DMS53 (cell line): ENCODE measurements around the gene PDGFB.
A peak's percentile ranks its signal among the peaks of the same experiment; 100 is the strongest.

ENCODE experiments used
- DNase-seq: peaks from one replicate; lab custom pipeline; 2025; lab: John Stamatoyannopoulos, UW

Gene PDGFB

DNA sequence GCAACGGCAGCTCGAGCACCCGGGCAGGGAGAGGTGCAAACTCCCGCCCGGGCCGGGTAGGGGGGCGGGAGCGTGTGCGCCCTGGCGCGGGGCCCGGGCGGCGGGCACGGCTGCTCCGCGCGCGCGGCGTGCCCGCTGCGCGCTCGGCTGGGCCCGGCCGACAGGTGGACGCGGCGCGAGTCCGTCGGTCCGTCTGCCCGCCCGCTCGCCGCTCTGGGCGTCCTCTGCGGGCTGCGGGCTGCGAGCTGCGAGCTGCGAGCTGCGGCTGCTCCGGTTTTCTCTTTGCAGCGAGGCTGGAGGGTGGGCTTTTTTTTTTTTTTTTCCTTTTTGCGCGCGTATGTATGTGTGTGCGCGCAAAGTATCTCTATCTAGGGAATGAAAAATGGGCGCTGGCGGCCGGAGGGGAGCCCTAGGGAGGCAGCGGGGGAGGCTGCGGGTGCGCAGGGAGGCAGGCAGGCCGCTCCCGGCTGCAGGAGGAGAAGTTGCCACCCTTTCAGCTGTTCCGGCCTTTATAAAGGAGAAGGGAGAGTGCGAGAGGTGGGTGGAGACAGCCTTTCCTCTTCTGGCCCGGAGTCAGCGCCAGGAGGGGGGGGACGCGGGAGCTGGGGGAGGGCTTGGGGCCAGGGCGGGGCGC is at the start of gene PDGFB:
Gene PDGFB (minus strand): TSS at position 487 of the 634 bp plus-strand sequence. CDS start 1,019 bp downstream, outside the sequence.
- peak; percentile 77 for DNase-seq

DNA sequence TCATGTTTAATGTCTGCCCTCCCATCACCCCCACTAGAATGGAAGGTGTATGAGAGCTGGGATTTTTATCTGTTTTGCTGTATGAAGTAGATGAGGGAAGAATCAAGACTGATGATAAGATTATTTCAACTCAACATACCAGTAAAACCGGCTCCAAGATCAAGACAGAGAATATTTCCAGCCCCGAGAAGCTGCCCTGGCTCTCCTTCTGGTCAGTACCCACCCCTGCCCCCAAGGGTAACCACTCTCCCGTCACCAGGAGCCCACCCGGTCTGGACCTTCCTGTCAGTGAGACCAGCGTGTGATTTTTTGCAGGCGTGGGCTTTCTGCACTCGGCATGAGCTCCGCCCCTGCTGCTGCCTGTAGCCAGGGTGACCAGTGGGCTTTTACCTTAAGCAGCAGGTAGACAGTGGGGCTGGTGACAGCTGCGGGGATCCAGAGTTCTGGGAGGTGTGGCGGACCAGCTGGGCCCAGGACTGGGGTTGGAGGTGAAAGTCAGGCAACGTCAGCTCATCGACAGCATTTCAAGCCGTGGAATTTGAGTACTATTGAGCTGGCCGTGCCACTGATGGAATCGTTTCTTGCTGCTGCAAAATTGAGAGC is 49.1 kb upstream of the PDGFB start:
- no peak for DNase-seq

DNA sequence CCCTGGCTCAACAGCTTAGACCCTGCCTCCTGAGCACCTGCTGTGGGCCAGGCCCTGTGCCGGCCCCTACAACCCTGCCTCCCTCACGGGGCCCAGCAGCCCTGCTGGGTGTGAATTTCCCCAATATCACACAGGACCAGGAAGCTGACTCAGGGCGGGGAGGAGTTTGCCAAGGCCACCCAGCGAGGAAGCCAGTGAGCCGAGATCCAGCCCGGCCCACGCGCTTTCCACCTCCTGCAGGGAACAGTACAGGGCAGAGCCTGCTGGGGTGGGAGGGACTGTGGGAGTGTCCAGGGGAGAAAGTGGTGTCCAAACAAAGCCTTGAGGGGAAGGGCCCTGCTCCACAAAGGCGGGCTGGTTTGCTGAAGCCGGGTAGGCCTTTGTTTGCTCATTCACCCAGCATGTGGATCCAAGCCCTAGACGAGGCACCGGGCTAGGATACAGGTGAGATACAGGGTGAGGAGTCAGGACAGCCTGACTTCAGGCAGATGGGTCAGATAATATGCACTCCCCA is 47.8 kb upstream of the PDGFB start:
- DNase-seq = peak; percentile 94

DNA sequence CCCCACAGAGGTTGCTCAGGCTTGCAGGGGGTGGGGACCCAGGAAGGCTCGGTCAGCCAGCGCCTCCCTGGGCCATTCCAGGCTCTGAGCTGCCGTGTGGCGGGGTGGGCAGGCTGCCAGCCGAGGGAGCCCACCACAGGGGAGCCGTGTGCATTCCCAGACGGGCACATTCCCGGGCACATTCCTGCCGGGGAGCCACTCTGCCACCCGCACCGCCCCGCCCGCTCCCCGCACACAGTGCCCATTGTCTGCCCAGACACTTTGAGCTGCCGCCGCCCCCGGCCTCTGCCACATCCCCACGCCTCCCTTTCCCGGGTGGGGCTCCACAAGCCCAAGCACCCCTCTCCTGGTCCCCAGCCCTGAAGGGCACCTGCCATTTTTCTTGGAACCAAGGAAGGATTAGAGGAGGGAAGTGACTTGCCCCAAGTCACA is 47.3 kb upstream of the PDGFB start:
- no peak for DNase-seq

DNA sequence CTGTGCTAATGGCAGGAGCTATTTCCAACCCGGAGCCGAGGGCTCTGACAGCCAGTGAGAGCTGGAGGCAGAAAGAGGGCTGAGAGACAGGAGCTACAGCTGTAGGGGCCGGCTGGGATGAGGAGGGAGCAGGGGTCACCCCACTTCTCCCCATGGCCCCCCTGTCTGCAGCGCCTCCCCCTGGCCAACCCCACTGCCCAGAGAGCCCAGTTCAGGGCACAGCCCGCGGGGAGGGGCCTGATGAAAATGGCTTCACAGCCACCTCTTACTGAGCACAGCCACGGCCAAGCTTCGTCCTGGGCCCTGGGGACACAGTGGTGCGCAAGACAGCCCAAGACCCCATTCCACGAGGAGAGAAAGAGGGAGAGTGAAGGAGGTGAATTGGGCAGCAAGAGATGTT is 46.7 kb upstream of the PDGFB start:
- DNase-seq = no peak

DNA sequence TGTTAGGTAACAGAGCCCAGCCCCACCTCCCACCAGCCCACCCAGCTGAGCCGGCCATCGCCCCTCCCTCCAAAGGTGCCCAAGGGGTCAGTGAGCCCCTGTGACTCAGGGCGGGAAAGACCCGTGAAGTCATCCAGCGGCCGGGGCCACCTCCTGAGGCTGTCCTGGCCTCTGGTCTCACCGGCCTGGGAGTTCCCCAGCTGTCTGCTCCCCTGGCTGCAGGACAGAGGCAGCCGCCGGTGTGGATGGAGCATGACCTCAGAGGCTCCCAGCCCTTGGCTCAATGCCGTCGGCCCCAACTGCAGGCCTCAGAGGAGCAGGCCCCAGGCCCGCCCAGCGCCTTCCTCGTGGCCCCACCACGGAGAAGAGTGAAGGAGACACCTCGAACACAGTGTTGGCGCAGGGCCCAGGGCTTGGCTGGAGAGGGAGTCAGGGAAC is 46.0 kb upstream of the PDGFB start:
- peak; percentile 70 for DNase-seq

DNA sequence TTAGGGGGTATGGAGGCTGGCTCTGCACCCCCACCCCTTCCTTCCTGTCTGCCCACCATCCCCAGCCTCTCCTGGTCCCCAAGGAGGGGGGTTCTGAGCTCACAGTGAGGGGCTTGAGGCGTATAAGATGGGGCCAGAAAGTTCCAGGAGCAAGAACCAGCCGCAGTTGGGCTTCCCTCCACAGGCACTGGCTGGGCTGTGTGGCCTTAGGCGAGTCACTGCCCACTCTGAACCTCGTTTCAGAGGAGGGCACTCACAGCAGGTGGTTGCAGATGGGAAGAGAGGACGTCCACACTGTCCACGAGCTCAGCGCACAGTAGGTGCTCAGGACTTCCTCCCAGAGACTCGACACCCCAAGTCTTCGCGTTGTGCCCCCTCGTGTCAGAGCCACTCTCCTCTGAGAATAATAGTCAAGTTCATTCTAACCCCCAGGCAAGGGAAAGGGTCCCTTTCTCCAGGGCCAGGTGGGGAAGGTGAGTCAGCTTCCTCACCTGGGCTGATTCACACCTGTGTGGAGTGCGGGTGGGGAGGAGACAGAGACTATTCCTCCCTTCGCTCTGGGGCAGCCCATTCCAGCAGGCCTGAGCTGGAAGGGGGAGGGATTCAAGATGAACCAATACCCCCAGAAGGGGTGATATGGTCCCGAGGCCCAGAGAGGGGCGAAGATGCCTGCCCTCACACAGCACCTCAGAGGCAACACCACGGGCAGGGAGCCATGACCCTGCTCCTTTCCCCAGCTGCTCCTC is 45.4 kb upstream of the PDGFB start:
- peak; percentile 76 for DNase-seq

DNA sequence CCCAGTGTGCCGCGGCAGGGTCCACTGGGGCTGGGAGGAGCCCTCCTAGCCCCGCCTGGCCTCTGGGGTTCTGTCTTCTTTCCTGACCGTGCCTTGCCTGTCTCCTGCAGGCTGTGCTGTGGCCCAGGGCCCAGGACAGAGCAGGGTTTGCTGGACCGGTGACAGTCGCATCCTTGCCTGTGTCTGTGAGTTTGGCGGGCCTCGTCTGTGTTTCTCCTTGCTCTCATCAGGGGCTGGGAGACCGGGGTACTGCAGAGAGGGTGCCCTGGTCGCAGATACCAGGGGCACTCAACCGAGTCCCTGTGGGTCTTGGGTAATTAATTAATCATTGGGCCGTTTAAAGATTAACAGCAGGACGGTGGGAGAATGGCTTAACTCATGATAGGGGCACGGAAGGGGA is 44.8 kb upstream of the PDGFB start:
- DNase-seq = no peak

DNA sequence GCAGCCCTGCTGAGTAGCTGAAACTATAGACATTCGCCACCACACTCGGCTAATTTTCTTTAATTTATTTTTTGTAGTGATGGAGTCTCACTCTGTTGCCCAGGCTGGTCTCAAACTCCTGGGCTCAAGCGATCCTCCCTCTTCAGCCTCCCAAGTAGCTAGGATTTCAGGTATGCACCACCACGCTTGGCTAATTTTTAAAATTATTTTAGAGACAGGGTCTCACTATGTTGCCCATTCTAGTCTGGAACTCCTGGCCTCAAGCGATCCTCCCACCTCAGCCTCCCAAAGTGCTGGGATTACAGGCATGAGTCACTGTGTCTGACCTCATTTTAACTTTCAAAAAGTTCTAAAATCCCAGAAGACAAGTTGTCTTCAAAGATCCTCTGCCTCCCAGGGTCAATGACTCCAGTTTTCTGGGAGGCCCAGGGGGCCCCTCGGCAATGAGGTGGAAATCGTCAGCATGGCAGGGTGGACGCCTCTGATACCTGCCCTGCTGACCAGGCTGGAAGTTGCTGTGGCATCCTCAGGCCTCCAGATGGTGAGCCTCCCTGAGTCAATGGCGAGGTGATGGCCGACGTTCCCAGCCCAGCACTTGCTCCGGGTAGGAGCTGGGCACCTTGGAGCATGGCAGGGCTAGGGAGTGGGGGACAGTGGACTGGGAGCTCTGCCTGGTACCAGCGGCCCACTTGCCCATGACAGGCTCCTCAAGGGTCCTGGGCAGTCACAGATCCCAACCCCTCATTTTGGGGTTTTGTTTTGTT is 43.5 kb upstream of the PDGFB start:
- no peak for DNase-seq

DNA sequence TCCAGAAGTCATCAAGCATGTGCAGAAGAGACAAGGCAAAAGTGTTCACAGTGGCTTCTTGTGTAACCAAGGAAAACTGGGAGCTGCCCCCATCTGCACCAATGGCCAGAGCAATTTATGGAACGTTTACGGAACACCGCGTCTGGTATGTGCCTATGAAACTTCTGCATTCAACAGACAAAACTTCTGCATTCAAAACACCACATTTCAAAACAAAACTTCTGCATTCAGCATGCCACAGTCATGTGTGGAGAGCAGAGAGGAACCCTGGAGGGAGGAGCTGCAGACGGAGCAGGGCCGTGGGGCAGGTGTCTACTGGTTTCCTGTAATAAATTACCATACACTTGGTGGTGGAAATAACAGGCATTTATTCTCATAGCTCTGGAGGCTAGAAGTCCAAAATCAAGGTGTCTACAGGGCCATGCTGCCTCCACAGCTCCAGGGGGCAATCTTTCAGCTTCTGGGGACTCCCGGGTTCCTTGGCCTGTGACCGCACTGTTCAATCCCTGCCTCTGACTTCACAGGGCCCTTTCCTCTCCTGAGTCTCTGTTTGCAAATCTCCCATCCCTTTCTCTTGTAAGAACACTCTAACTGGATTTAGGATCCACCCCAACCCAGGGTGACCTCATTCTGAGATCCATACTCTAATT is 42.4 kb upstream of the PDGFB start:
- DNase-seq = no peak

DNA sequence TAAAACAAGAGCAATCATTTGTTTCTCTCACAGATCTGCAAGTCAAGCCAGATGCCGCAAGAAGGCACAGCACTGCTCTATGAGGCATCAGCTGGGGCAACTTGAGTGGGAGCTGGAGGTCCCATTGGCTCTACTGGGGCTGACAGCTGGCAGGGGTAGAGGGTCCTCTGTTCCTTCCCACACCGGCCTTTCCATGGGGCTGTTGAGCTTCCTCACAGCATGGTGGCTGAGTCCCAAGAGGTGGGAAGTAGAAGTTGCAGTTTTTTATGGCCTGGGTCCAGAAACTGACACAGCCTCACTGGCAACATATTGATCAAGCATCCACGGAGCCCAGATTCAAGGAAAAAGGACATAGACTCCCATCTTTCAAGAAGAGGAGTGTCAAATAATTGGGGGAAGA is 40.2 kb upstream of the PDGFB start:
- DNase-seq = no peak

DNA sequence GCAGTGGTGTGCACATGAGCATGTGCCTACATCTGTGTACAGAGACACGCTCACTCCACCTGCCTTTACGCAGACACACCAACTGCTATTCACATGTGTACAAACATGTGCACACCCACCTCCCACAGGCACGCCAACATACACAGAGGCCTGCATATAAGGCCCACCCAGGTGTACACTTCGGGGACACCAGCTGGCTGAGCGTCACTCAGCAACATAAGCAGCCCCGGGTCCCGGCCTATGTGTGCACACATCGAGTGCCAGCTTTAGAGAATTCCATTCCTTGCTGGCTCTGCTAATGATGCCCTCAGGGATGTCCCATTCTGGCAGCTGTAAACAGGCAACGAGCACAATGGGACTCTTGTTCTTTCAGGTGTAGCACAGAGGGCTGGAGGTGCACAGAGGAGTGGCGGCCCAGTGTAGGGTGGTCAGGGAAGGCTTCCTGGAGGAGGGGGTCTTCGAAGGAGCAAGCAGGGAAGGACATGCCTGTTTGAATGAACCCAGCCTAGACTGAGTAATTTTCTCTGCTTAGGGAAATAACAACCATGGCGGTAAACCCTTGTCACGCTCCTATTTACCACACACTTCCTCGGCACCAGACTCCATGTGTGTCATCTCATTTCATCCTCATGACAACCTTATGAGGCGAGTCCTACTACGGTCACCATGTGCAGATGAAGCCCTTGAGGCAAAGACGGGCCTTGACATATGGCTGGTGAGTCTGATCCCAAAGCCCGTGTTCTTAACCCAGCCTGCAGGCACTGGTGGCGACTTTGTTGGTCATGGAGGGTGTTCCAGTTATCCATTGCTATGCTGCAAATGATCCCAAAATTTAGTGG is 39.6 kb upstream of the PDGFB start:
- DNase-seq = no peak

DNA sequence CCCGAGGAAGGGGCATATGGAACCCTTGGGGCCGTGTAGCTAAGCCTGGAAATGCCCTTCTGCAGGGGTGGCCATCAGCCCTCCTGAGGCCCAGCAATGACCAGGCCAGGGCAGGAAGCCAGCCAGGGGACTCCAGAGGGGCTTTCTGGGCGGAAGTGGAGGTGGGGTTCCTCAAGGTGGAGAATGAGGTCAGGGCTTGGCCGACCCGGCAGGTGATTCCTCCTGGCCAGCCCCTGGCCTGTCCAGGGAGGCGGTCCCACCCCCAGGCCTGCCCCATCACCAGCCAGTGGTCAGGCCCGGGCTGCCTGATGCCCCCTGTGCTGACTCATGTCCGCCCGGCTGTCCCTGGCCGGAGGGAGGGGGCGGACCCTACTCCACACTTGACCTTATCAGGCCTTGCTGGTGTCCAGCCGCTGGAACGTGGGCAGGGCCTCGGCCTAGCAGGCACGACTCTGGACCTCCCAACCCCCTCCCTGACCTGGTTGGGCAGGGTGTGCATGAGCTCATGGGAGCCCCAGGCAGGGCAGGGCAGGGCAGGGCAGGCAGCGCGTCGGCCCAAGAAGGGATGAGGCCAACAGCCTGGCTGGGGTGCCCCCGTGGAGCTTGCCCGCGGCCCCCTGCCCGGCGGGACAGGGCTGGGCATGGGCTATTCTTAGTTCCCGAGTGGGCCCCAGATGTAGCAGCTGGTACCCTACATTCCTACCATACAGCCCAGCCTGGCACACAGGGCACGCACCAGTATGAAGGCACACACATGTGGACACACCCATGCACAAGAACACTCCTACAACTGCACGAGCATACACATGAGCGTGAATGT is 38.8 kb upstream of the PDGFB start:
- no peak for DNase-seq

DNA sequence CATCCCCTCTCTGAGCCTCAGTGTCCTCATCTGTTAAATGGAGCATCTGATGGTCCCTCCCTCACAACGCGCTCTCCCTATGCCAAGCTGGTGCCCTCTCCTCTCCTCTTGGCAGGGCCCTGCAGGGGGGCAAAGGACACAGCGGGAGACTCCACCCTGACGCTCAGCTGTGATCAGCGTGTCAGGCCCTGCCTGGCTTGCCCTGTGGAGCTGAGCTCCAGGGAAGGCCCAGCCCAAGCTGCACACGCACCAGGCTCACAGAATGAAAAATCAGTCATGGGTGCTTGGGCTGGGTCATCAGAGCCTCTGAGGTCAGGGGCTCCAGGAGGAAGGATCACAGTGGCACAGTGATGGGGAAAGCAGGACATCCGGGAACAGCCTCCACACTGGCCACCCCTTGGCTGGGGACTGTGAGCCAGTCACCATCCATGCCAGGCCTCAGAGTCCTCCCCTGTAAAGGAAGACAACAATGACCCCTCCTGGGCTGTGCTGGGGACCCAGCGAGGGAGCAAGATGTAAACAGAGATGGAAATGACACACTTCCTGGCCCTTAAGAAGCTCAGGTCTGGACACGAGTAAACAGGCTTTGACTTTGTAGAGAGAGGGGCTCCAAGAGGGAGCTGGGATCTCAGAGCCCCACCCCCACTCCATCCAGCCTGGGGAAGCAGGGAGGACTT is 38.0 kb upstream of the PDGFB start:
- no peak for DNase-seq

DNA sequence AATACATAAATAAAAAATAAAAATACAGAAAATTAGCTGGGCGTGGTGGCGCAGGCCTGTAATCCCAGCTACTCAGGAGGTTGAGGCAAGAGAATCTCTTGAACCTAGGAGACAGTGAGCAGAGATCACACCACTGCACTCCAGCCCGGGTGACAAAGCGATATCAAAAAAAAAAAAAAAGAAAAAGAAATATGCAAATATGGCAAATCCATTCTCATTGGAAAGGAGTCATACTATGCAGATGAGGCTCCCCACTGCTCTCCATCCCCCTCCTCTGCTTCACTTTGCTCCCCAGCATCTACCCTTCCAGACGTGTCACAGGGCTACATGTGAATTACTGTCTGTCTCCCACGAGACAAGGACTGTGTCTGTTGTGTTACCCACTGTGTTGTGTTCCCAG is 36.3 kb upstream of the PDGFB start:
- DNase-seq = no peak

DNA sequence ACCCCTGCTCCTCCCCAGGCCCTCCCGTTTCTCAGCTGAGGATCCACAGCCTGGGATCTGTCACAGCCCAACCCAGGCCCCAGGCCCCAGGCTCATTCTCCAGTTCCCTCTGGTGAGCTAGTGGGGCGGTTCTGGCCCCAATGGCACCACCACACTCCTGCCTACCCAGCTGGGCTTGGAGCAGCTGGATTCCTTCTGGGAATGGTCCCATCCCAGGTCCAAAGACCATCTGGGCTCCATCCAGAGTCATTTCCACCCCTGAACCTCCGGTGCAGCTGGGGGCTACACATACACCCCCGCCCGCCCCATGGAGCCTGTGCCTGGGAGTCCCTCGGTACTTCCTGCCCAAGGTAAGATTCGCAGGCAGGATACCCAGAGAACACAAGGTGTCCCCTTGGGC is 35.5 kb upstream of the PDGFB start:
- no peak for DNase-seq

DNA sequence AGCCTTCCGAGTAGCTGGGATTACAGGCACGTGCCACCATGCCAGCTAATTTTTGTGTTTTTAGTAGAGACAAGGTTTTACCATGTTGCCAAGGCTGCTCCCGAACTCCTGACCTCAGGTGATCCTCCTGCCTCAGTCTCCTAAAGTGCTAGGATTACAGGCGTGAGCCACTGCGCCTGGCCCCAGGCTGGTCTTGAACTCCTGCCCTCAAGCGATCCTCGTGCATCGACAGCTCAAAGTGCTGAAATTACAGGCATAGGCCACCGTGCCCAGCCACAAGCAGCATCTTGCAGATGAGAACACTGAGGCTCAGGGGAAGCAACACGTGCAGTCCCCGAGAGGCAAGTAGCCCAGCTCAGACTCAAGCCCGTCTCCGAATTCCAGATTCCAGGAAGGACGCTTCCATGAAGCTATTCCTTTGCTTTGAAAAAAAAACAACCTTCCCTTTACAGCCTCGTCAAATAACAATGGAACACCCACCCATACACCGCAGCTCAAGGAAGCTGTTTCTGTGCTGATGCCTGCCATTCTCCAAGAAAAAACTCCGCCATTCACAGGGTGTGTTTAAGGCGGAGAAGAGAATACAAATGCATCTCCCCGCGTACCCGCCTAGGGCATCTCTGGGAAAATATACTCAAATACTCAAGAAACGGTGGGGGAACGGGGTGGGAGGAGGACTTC is 34.5 kb upstream of the PDGFB start:
- no peak for DNase-seq

DNA sequence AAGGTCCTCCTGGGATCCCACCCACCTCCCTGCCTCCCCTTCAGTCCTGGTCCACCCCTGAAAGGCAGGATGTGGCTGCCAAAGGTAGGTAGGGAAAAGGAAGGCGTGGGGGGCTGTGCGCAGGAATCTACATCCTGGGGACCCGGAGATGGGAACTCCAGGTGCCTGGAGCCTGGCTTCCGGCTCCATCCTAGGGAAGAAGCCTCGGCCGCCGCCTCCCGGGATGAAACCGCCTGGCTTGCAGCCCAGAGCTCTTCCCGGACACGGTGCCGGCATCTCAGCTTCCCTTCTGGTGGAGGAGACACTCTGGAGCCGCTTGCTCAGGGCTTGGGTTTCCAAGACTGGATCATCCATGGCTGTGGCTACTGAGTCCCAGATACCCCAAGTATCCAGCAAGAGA is 33.3 kb upstream of the PDGFB start:
- peak; percentile 51 for DNase-seq

DNA sequence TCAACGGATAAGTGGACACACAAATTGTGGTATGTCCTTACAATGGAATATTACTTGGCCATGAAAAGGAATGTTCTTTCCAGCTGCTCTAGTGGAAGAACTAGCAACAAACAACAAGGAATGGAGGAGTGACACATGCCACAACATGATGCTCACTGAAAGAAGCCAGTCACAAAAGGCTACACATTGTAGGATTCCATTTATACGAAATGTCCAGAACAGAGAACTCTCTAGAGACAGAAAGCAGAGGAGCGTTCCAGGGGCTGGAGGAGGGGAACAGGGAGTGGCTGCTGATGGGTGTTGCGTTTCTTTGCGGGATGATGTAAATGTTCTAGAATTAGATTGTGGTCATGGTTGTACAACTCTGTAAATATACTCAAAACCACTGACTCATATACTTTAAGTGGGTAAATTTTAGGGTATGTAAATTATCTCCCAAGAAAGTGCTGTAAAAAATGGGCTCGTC is 32.4 kb upstream of the PDGFB start:
- DNase-seq = peak; percentile 80
